OCI-LY1 (cell line): ENCODE results near the gene MED4.

Source experiments
- EZH2 ChIP-seq: fragments of 200-600 bp; sonication (generic), shearing (Covaris generic); IDR thresholded peaks from 2 replicates; pipeline ENCODE4 v1.8.0; 2017; ENCODE audit warnings: borderline replicate concordance, mixed run types, mild to moderate bottlenecking, antibody characterized with exemption, low read length, moderate library complexity, mixed read lengths
- TF ChIP-seq, protein P1 (sequence below): fragments of 200-600 bp; sonication (generic), shearing (Covaris generic); IDR thresholded peaks from 2 replicates; pipeline ENCODE4 v1.5.1; 2017; ENCODE audit warnings: mild to moderate bottlenecking, antibody characterized with exemption, low read length, moderate library complexity, mixed read lengths

- TF ChIP-seq, protein P1, sequence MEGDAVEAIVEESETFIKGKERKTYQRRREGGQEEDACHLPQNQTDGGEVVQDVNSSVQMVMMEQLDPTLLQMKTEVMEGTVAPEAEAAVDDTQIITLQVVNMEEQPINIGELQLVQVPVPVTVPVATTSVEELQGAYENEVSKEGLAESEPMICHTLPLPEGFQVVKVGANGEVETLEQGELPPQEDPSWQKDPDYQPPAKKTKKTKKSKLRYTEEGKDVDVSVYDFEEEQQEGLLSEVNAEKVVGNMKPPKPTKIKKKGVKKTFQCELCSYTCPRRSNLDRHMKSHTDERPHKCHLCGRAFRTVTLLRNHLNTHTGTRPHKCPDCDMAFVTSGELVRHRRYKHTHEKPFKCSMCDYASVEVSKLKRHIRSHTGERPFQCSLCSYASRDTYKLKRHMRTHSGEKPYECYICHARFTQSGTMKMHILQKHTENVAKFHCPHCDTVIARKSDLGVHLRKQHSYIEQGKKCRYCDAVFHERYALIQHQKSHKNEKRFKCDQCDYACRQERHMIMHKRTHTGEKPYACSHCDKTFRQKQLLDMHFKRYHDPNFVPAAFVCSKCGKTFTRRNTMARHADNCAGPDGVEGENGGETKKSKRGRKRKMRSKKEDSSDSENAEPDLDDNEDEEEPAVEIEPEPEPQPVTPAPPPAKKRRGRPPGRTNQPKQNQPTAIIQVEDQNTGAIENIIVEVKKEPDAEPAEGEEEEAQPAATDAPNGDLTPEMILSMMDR, result no peak
- no peak for TF ChIP-seq EZH2
Observed at GRCh38 chr13:48093588-48093987, 1.3 kb downstream of the MED4 start.
